ENCODE measurements around the gene DHRS11.
A peak's percentile ranks its signal among the peaks of the same experiment; 100 is the strongest.

Gene DHRS11

GRCh38 chr17:36591434-36592315, at the start of gene DHRS11:
TSS of gene DHRS11 (plus strand) at chr17:36591879. CDS start at chr17:36592010, 131 bp downstream.
- peaks cover 21 to 26% of the 10 kb centered on the region in 2 donors for H3K36me3 Mint-ChIP-seq
- peak within 1 kb of the TSS; percentile 83 to 85 for H3K4me3 Mint-ChIP-seq
- H3K4me1 Mint-ChIP-seq = peaks cover 18 to 28% of the 10 kb centered on the region in 2 donors
- peaks cover 5 to 10% of the 10 kb centered on the region in 2 donors for H3K27me3 Mint-ChIP-seq
- DNase-seq (peak; percentile 68), ATAC-seq (replicated peaks) (peak; percentile 94 to 95)
- peak within 1 kb of the TSS; percentile 86 for H3K27ac Mint-ChIP-seq
- H3K9me3 Mint-ChIP-seq = no peaks in the 10 kb centered on the region

GRCh38 chr17:36542755-36543154, 48.9 kb upstream of the DHRS11 start:
- peaks cover 12 to 22% of the 10 kb centered on the region in 2 donors for H3K36me3 Mint-ChIP-seq
- DNase-seq = no peak
- ATAC-seq (replicated peaks) = no peak
- H3K27me3 Mint-ChIP-seq = no peaks in the 10 kb centered on the region
- H3K4me1 Mint-ChIP-seq = peaks cover 3 to 14% of the 10 kb centered on the region in 2 donors
- H3K4me3 Mint-ChIP-seq = peak overlapping the region in 1 of 2 donors; percentile 89
- no peaks in the 10 kb centered on the region for H3K9me3 Mint-ChIP-seq
- no peak overlapping the region for H3K27ac Mint-ChIP-seq

- Mint-ChIP-seq H3K9me3 (no peaks in the 10 kb centered on the region), H3K27ac (peak overlapping the region; percentile 98), H3K4me1 (peaks cover 9 to 20% of the 10 kb centered on the region in 2 donors), H3K36me3 (peaks cover 15 to 27% of the 10 kb centered on the region in 2 donors), H3K27me3 (no peaks in the 10 kb centered on the region), H3K4me3 (peak overlapping the region; percentile 89 to 95)
- DNase-seq (peak; percentile 34), ATAC-seq (replicated peaks) (peak; percentile 3 to 5)
These were observed 47.7 kb upstream of the DHRS11 start for GRCh38 chr17:36544044-36544306.

- H3K4me3 Mint-ChIP-seq = peak within 1 kb of the TSS; percentile 89 to 95
- DNase-seq (peak; percentile 96), ATAC-seq (replicated peaks) (peak; percentile 70 to 72)
- peak within 1 kb of the TSS; percentile 98 for H3K27ac Mint-ChIP-seq
- H3K9me3 Mint-ChIP-seq = no peaks in the 10 kb centered on the region
- peaks cover 15 to 28% of the 10 kb centered on the region in 2 donors for H3K36me3 Mint-ChIP-seq
- no peaks in the 10 kb centered on the region for H3K27me3 Mint-ChIP-seq
- H3K4me1 Mint-ChIP-seq = peaks cover 9 to 20% of the 10 kb centered on the region in 2 donors
These were observed 47.2 kb upstream of the DHRS11 start, which contains the start of gene GGNBP2 for GRCh38 chr17:36544307-36545076. TSS of gene GGNBP2 (plus strand) at chr17:36544919. CDS start at chr17:36545725, 806 bp downstream.

- Mint-ChIP-seq H3K27ac (peak overlapping the region; percentile 98), H3K9me3 (no peaks in the 10 kb centered on the region), H3K4me3 (peak overlapping the region; percentile 89 to 95), H3K27me3 (no peaks in the 10 kb centered on the region), H3K36me3 (peaks cover 14 to 24% of the 10 kb centered on the region in 2 donors), H3K4me1 (peaks cover 7 to 20% of the 10 kb centered on the region in 2 donors)
- DNase-seq = no peak
- no peak for ATAC-seq (replicated peaks)
These were observed 46.6 kb upstream of the DHRS11 start for GRCh38 chr17:36545077-36545464.

- H3K9me3 Mint-ChIP-seq = no peaks in the 10 kb centered on the region
- peak overlapping the region; percentile 97 for H3K27ac Mint-ChIP-seq
- peaks cover 17 to 27% of the 10 kb centered on the region in 2 donors for H3K36me3 Mint-ChIP-seq
- peaks cover 12 to 26% of the 10 kb centered on the region in 2 donors for H3K4me1 Mint-ChIP-seq
- peak; percentile 97 for DNase-seq
- no peaks in the 10 kb centered on the region for H3K27me3 Mint-ChIP-seq
- peak overlapping the region; percentile 89 to 92 for H3K4me3 Mint-ChIP-seq
- ATAC-seq (replicated peaks) = peak; percentile 77 to 80
These were observed 45.9 kb upstream of the DHRS11 start for GRCh38 chr17:36545465-36546417.

- Mint-ChIP-seq H3K9me3 (no peaks in the 10 kb centered on the region), H3K4me3 (peak overlapping the region; percentile 89 to 92), H3K36me3 (peaks cover 18 to 30% of the 10 kb centered on the region in 2 donors), H3K27ac (peak overlapping the region; percentile 97), H3K4me1 (peaks cover 14 to 31% of the 10 kb centered on the region in 2 donors), H3K27me3 (no peaks in the 10 kb centered on the region)
- DNase-seq (no peak), ATAC-seq (replicated peaks) (no peak)
These were observed 45.1 kb upstream of the DHRS11 start for GRCh38 chr17:36546418-36547093.

GRCh38 chr17:36547776-36548175, 43.9 kb upstream of the DHRS11 start:
- ATAC-seq (replicated peaks) (no peak), DNase-seq (no peak)
- Mint-ChIP-seq H3K4me3 (peak overlapping the region; percentile 35 to 42), H3K27ac (peak overlapping the region; percentile 86), H3K4me1 (peaks cover 14 to 35% of the 10 kb centered on the region in 2 donors), H3K36me3 (peaks cover 18 to 30% of the 10 kb centered on the region in 2 donors), H3K9me3 (no peaks in the 10 kb centered on the region), H3K27me3 (no peaks in the 10 kb centered on the region)

GRCh38 chr17:36550491-36551417, 40.9 kb upstream of the DHRS11 start:
- DNase-seq (no peak), ATAC-seq (replicated peaks) (peak; percentile 61 to 76)
- Mint-ChIP-seq H3K36me3 (peaks cover 19 to 29% of the 10 kb centered on the region in 2 donors), H3K4me1 (peaks cover 22 to 45% of the 10 kb centered on the region in 2 donors), H3K27ac (peak overlapping the region; percentile 88), H3K27me3 (no peaks in the 10 kb centered on the region), H3K4me3 (peak overlapping the region; percentile 47 to 57), H3K9me3 (no peaks in the 10 kb centered on the region)

- Mint-ChIP-seq H3K4me3 (no peak overlapping the region), H3K27me3 (no peaks in the 10 kb centered on the region), H3K36me3 (peaks cover 27 to 35% of the 10 kb centered on the region in 2 donors), H3K27ac (no peak overlapping the region), H3K9me3 (no peaks in the 10 kb centered on the region), H3K4me1 (peaks cover 24 to 42% of the 10 kb centered on the region in 2 donors)
- ATAC-seq (replicated peaks) (no peak), DNase-seq (no peak)
These were observed 38.2 kb upstream of the DHRS11 start for GRCh38 chr17:36553459-36553858.

GRCh38 chr17:36566081-36566480, 25.6 kb upstream of the DHRS11 start:
- Mint-ChIP-seq H3K4me1 (peaks cover 6 to 11% of the 10 kb centered on the region in 2 donors), H3K9me3 (no peaks in the 10 kb centered on the region), H3K27me3 (no peaks in the 10 kb centered on the region), H3K27ac (peak overlapping the region; percentile 42), H3K36me3 (peaks cover 31 to 50% of the 10 kb centered on the region in 2 donors), H3K4me3 (no peak overlapping the region)
- ATAC-seq (replicated peaks) (no peak), DNase-seq (no peak)

- Mint-ChIP-seq H3K27ac (no peak overlapping the region), H3K9me3 (no peaks in the 10 kb centered on the region), H3K27me3 (no peaks in the 10 kb centered on the region), H3K4me1 (peaks cover 4% of the 10 kb centered on the region in 2 donors), H3K36me3 (peaks cover 21 to 48% of the 10 kb centered on the region in 2 donors), H3K4me3 (no peak overlapping the region)
- ATAC-seq (replicated peaks) (no peak), DNase-seq (no peak)
These were observed 16.7 kb upstream of the DHRS11 start for GRCh38 chr17:36575028-36575427.

Data from stimulated activated naive B cell treated with anti-CD40 and anti-IgM and Interleukin-4, amounts not matched to agents 10 μg/mL and 1 μg/mL and 100 μg/mL, for 72 hours (primary cell).